RWPE1 (cell line): ENCODE data around the gene PRR18.

Experiments used
- CTCF ChIA-PET: fragments of 350-600 bp; sonication (Branson Sonifier 250); formaldehyde crosslinking; extraction: SDS; loops from one replicate; lab custom pipeline; 2021; lab: Yijun Ruan, JAX
- POLR2A ChIA-PET: fragments of 400-600 bp; formaldehyde crosslinking; extraction: SDS; loops from one replicate; lab custom pipeline; 2020; ENCODE audit warnings: antibody characterized with exemption; ENCODE audit not compliant: low non-redundant PET; lab: Yijun Ruan, JAX
- DNase-seq: peaks from one replicate; pipeline ENCODE4 v3.0.0; 2012; ENCODE audit warnings: low spot score
- H3K27ac ChIP-seq: fragments of 450-650 bp; 2 replicates; pipeline ENCODE4 v1.5.1; 2017
- TF ChIP-seq, protein P1 (sequence below): fragments of 450-650 bp; conservative IDR thresholded peaks from 2 replicates; pipeline ENCODE4 v1.5.1; 2017; ENCODE audit warnings: low read depth, mild to moderate bottlenecking

Gene PRR18, protein sequence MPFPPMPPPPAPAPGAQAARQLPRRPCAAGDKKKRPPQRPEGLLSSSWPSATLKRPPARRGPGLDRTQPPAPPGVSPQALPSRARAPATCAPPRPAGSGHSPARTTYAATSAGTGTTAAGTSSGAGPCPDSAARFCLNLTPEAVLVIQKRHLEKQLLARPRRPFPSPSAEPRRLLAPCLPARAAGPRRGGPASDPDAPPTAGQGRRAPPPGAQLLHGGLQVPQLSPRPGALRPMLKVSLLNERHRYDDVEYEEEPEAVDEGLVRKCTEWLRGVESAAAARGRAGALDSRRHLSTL

DNA sequence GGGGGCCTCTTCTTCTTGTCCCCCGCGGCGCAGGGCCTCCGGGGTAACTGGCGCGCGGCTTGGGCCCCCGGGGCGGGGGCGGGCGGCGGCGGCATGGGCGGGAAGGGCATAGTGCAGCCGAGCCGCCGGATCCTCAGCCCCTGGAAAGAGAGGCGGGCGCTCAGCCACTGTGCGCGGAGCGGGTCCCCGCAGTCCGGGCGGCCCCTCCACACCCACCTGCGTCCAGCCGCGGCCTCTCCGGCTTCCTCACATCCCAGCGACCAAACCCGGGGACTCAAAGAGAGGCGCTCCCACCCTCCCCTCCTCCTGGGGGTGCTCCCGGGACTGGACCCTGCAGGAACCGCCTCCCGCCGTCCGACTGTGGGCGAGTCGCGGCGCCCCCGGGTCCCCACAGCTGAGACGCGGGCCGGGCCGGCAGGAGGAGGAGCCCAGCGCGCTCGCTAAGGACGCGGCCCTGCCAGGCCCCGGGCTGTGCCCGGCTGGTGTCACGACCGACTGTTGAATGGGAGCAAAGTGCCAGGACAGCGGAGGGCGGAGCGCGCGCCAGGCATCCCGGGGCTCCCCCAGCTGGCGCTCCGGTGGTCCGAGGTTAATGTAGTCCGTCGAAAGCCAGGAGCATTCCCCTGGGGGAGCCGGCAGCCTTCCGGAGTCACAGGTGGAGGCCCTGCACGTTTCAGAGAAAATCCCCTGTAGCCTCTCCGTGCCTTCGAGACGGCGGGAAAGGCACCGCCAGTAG is at the start of gene PRR18:
Gene PRR18, minus strand, starts transcription at position 360 of the 736 bp plus-strand sequence. Its CDS starts 250 bp downstream, at position 110.
- POLR2A ChIA-PET, result no interaction called here
- no peak within 1 kb of the TSS for H3K27ac ChIP-seq
- CTCF ChIA-PET, result no interaction called here
- DNase-seq, result no peak
- TF ChIP-seq, protein P1, sequence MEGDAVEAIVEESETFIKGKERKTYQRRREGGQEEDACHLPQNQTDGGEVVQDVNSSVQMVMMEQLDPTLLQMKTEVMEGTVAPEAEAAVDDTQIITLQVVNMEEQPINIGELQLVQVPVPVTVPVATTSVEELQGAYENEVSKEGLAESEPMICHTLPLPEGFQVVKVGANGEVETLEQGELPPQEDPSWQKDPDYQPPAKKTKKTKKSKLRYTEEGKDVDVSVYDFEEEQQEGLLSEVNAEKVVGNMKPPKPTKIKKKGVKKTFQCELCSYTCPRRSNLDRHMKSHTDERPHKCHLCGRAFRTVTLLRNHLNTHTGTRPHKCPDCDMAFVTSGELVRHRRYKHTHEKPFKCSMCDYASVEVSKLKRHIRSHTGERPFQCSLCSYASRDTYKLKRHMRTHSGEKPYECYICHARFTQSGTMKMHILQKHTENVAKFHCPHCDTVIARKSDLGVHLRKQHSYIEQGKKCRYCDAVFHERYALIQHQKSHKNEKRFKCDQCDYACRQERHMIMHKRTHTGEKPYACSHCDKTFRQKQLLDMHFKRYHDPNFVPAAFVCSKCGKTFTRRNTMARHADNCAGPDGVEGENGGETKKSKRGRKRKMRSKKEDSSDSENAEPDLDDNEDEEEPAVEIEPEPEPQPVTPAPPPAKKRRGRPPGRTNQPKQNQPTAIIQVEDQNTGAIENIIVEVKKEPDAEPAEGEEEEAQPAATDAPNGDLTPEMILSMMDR, result no peak

GRCh38 chr6:166355552-166355951 is 47.4 kb upstream of the PRR18 start:
- no peak overlapping the region for H3K27ac ChIP-seq
- no peak for DNase-seq
- TF ChIP-seq, protein P1, result no peak
- CTCF ChIA-PET, result interaction anchor here (1.0 kb wide), 1 partner anchor 45 kb away, joined by 5 read pairs; no protein-coding TSS in a partner anchor
- POLR2A ChIA-PET, result no interaction called here

- TF ChIP-seq, protein P1, result no peak
- H3K27ac ChIP-seq, result no peak overlapping the region
- no peak for DNase-seq
- POLR2A ChIA-PET, result no interaction called here
- CTCF ChIA-PET, result interaction anchor here (1.0 kb wide), 1 partner anchor 46 kb away, joined by 5 read pairs; no protein-coding TSS in a partner anchor
Measured at GRCh38 chr6:166354965-166355364, 46.8 kb upstream of the PRR18 start.

GRCh38 chr6:166354143-166354542 is 46.0 kb upstream of the PRR18 start:
- TF ChIP-seq, protein P1, result no peak
- ChIA-PET CTCF (no interaction called here), POLR2A (no interaction called here)
- DNase-seq, result no peak
- no peak overlapping the region for H3K27ac ChIP-seq

DNA sequence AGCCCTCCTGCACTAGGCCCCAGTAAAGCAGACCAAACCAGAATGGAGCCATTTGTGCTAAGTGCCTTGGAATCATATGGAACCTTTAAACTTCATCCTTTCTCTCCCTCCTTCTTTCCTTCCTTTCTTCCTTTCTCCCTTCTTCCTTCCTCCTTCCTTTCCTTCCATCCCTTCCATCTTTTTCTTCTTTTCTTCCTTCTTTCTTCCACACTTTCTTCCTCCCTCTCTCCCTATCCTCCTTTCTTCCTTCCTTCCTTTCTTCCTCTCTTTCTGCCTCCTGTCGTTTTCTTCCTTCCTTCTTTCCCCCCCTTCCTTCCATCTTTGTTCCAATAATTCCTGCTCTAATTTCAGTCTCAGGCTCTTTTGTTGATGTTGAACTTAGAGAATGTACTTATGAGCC is 45.3 kb upstream of the PRR18 start:
- TF ChIP-seq, protein P1, result no peak
- H3K27ac ChIP-seq, result no peak overlapping the region
- ChIA-PET CTCF (no interaction called here), POLR2A (no interaction called here)
- DNase-seq, result no peak

- TF ChIP-seq, protein P1, result no peak
- CTCF ChIA-PET, result interaction anchor here (0.6 kb wide), 2 partner anchors 29 to 55 kb away, joined by 3 to 4 read pairs; no protein-coding TSS in a partner anchor
- DNase-seq, result no peak
- POLR2A ChIA-PET, result no interaction called here
- no peak overlapping the region for H3K27ac ChIP-seq
Measured at GRCh38 chr6:166352923-166353322, 44.7 kb upstream of the PRR18 start.
